Activated CD4-positive, alpha-beta T cell treated with anti-CD3 and anti-CD28 coated beads, Interleukin-2, amount 50 U/mL, for 24 hours (primary cell): Measurements from ENCODE around the gene CNTFR.

ENCODE experiments used
- DNase-seq, 2 donors: peaks; one replicate each; pipeline ENCODE4 v3.0.0-alpha.2; 2020; ENCODE audit warnings: low read depth in 1 of 2, low spot score in 1 of 2

CNTFR gene

GRCh38 chr9:34620061-34620994 is 30.8 kb upstream of the CNTFR start, which contains the start of gene DCTN3:
Gene DCTN3 (minus strand): TSS chr9:34620495. CDS start chr9:34620464, 31 bp downstream.
- peak; percentile 71 to 92 for DNase-seq

- no peak for DNase-seq
Observed at GRCh38 chr9:34615132-34615531, 25.6 kb upstream of the CNTFR start.

GRCh38 chr9:34612788-34613390 is 23.4 kb upstream of the CNTFR start:
- DNase-seq = peak; percentile 38 to 54

GRCh38 chr9:34611811-34612787 is 22.6 kb upstream of the CNTFR start, which contains the start of gene RPP25L:
Gene RPP25L (minus strand): TSS chr9:34612097. CDS start chr9:34611296, 801 bp downstream.
- DNase-seq = peak; percentile 70 to 77

- DNase-seq = no peak
Observed at GRCh38 chr9:34611251-34611810, 21.8 kb upstream of the CNTFR start.

- DNase-seq = no peak
Observed at GRCh38 chr9:34610434-34611206, 21.1 kb upstream of the CNTFR start.

GRCh38 chr9:34607331-34607730 is 17.8 kb upstream of the CNTFR start:
- no peak for DNase-seq

- DNase-seq = no peak
Observed at GRCh38 chr9:34606905-34607304, 17.4 kb upstream of the CNTFR start.

GRCh38 chr9:34606190-34606589 is 16.7 kb upstream of the CNTFR start:
- no peak for DNase-seq

- DNase-seq = peak; percentile 67 to 77
Observed at GRCh38 chr9:34603610-34604231, 14.2 kb upstream of the CNTFR start.

GRCh38 chr9:34601937-34602573 is 12.5 kb upstream of the CNTFR start:
- DNase-seq = no peak

GRCh38 chr9:34600908-34601307 is 11.4 kb upstream of the CNTFR start:
- DNase-seq = no peak

GRCh38 chr9:34599546-34599945 is 10.0 kb upstream of the CNTFR start:
- no peak for DNase-seq

- DNase-seq = no peak
Observed at GRCh38 chr9:34594177-34594576, 4.7 kb upstream of the CNTFR start.

GRCh38 chr9:34592895-34593601 is 3.5 kb upstream of the CNTFR start:
- DNase-seq = no peak

- no peak for DNase-seq
Observed at GRCh38 chr9:34591917-34592866, 2.7 kb upstream of the CNTFR start.

GRCh38 chr9:34591248-34591916 is 1.9 kb upstream of the CNTFR start:
- peak; percentile 69 to 70 for DNase-seq
